IMR-90 (cell line): Measurements from ENCODE around the gene BCAS1.

Experiments used
- BHLHE40 ChIP-seq: fragments of 150-350 bp; IDR thresholded peaks from 2 replicates; pipeline ENCODE4 v1.6.1; 2016; ENCODE audit warnings: mild to moderate bottlenecking, low read depth, low read length
- CEBPB ChIP-seq: IDR thresholded peaks from 2 replicates; pipeline ENCODE4 v1.6.1; 2012; ENCODE audit warnings: low read depth, low read length, improper control_type of control experiment
- CHD1 ChIP-seq: IDR thresholded peaks from 2 replicates; pipeline ENCODE4 v1.6.1; 2012; ENCODE audit warnings: low read depth, low read length, improper control_type of control experiment
- CTCF ChIP-seq: conservative IDR thresholded peaks from 2 replicates; pipeline ENCODE4 v1.5.1; 2012; ENCODE audit warnings: mild to moderate bottlenecking, low read depth, low read length, improper control_type of control experiment
- ELK1 ChIP-seq: fragments of 150-350 bp; IDR thresholded peaks from 2 replicates; pipeline ENCODE4 v1.6.1; 2016; ENCODE audit warnings: low read depth, mild to moderate bottlenecking, low read length, moderate library complexity, borderline replicate concordance
- FOS ChIP-seq: fragments of 150-350 bp; IDR thresholded peaks from 2 replicates; pipeline ENCODE4 v1.6.1; 2016; ENCODE audit warnings: low read depth, low read length
- MAFK ChIP-seq: IDR thresholded peaks from 2 replicates; pipeline ENCODE4 v1.6.1; 2012; ENCODE audit warnings: low read depth, low read length, improper control_type of control experiment
- MAZ ChIP-seq: IDR thresholded peaks from 2 replicates; pipeline ENCODE4 v1.6.1; 2012; ENCODE audit warnings: low read depth, mild to moderate bottlenecking, low read length, improper control_type of control experiment, moderate library complexity, borderline replicate concordance
- POLR2A ChIP-seq: IDR thresholded peaks from 2 replicates; pipeline ENCODE4 v1.6.1; 2012; ENCODE audit warnings: mild to moderate bottlenecking, low read depth, low read length
- RAD21 ChIP-seq: IDR thresholded peaks from 2 replicates; pipeline ENCODE4 v1.6.1; 2012; ENCODE audit warnings: low read length, improper control_type of control experiment
- RCOR1 ChIP-seq: IDR thresholded peaks from 2 replicates; pipeline ENCODE4 v1.6.1; 2012; ENCODE audit warnings: mild to moderate bottlenecking, low read length, improper control_type of control experiment; ENCODE audit not compliant: insufficient replicate concordance
- RFX5 ChIP-seq: IDR thresholded peaks from 2 replicates; pipeline ENCODE4 v1.8.0; 2012; ENCODE audit warnings: low read depth, mild to moderate bottlenecking, low read length, moderate library complexity
- SMC3 ChIP-seq: fragments of 150-350 bp; IDR thresholded peaks from 2 replicates; pipeline ENCODE4 v1.6.1; 2016; ENCODE audit warnings: low read depth, mild to moderate bottlenecking, antibody characterized with exemption, low read length, moderate library complexity
- USF2 ChIP-seq: fragments of 150-350 bp; IDR thresholded peaks from 2 replicates; pipeline ENCODE4 v1.6.1; 2017; ENCODE audit warnings: mild to moderate bottlenecking, antibody characterized with exemption, low read length, low read depth

GRCh38 chr20:54020348-54020747 is 50.0 kb downstream of the BCAS1 start:
- no peak for TF ChIP-seq CTCF
- no peak for TF ChIP-seq RFX5
- TF ChIP-seq BHLHE40 = no peak
- no peak for TF ChIP-seq POLR2A
- TF ChIP-seq RAD21 = no peak
- no peak for TF ChIP-seq CEBPB
- TF ChIP-seq MAFK = no peak
- TF ChIP-seq USF2 = no peak
- TF ChIP-seq CHD1 = no peak
- TF ChIP-seq FOS = no peak
- TF ChIP-seq RCOR1 = no peak
- no peak for TF ChIP-seq SMC3
- no peak for TF ChIP-seq MAZ
- no peak for TF ChIP-seq ELK1
